ENCODE data around the gene ASB4. TPM values are rescaled to one million over a fixed set of nuclear protein-coding genes. Genes with fewer than 3 reads are reported as not detected.

ASB4 gene
- total and polyA plus RNA-seq, 2 experiments from 2014 or later, result not detected

- Mint-ChIP-seq H3K27ac (no peak overlapping the region), H3K4me1 (no peaks in the 10 kb centered on the region), H3K36me3 (ENCODE audit: low read depth) (no peaks in the 10 kb centered on the region), H3K27me3 (ENCODE audit: insufficient read depth, low read depth, poor library complexity) (peaks cover 1% of the 10 kb centered on the region), H3K9me3 (no peaks in the 10 kb centered on the region), H3K4me3 (no peak overlapping the region)
- H4K20me1 ChIP-seq (replicated peaks; ENCODE audit: insufficient read depth), result no peaks in the 10 kb centered on the region
- H3F3A ChIP-seq (replicated peaks; ENCODE audit: low read depth), result no peaks in the 10 kb centered on the region
- H3K4me1 ChIP-seq (ENCODE audit: insufficient read depth), result no peaks in the 10 kb centered on the region
- TF ChIP-seq POLR2AphosphoS5 (IDR thresholded peaks at IDR 0.05; ENCODE audit: low read depth) (no peak), EZH2phosphoT487 (IDR thresholded peaks at IDR 0.05; ENCODE audit: unreplicated experiment) (no peak), ETS1 (IDR thresholded peaks at IDR 0.05) (no peak), ZNF331 (CRISPR knock-in tag; IDR thresholded peaks at IDR 0.05; ENCODE audit: low read depth) (no peak), NANOG (IDR thresholded peaks at IDR 0.05; ENCODE audit: borderline replicate concordance) (no peak), REST (IDR thresholded peaks at IDR 0.05; ENCODE audit: unreplicated experiment) (no peak), STAT1 (IDR thresholded peaks at IDR 0.05; ENCODE audit: unreplicated experiment) (no peak), ZNF114 (CRISPR knock-in tag; IDR thresholded peaks at IDR 0.05) (no peak), CREB1 (CRISPR knock-in tag; IDR thresholded peaks at IDR 0.05; ENCODE audit: low read depth) (no peak), ZNF462 (CRISPR knock-in tag; IDR thresholded peaks at IDR 0.05) (no peak), EZH2 (IDR thresholded peaks at IDR 0.05; ENCODE audit: low read depth, unreplicated experiment) (no peak), CTCF (conservative IDR thresholded peaks at IDR 0.05; ENCODE audit: low read depth in 2 of 2) (no peak), JUNB (IDR thresholded peaks at IDR 0.05; ENCODE audit: unreplicated experiment) (no peak)
- H3K27ac ChIP-seq (ENCODE audit: low read depth), result no peak overlapping the region
- H3K4me2 ChIP-seq, result no peak overlapping the region
- no peak overlapping the region for H3K4me3 ChIP-seq
- no peaks in the 10 kb centered on the region for H3K9me2 ChIP-seq (ENCODE audit: insufficient read depth)
- ATAC-seq (no peak), DNase-seq (ENCODE audit: low spot score) (no peak)
- H2AFZ ChIP-seq, result no peak overlapping the region
- no peaks in the 10 kb centered on the region for H3K27me3 ChIP-seq (ENCODE audit: insufficient read depth)
- no peaks in the 10 kb centered on the region for H3K36me3 ChIP-seq (ENCODE audit: insufficient read depth)
- H3K79me2 ChIP-seq (replicated peaks; ENCODE audit: insufficient read depth), result no peaks in the 10 kb centered on the region
Measured at GRCh38 chr7:95517870-95518269, 32.1 kb downstream of the ASB4 start.

All from GM23338 (cell line).